GM18499 (cell line): ENCODE measurements around the gene ADD1.

Experiments
- ATAC-seq: cut with Tn5 transposase; IDR thresholded peaks from one replicate; pipeline ENCODE4 v1.9.1; 2021; ENCODE audit warnings: moderate number of reproducible peaks; ENCODE audit not compliant: insufficient read depth, unreplicated experiment

ADD1 gene, protein sequence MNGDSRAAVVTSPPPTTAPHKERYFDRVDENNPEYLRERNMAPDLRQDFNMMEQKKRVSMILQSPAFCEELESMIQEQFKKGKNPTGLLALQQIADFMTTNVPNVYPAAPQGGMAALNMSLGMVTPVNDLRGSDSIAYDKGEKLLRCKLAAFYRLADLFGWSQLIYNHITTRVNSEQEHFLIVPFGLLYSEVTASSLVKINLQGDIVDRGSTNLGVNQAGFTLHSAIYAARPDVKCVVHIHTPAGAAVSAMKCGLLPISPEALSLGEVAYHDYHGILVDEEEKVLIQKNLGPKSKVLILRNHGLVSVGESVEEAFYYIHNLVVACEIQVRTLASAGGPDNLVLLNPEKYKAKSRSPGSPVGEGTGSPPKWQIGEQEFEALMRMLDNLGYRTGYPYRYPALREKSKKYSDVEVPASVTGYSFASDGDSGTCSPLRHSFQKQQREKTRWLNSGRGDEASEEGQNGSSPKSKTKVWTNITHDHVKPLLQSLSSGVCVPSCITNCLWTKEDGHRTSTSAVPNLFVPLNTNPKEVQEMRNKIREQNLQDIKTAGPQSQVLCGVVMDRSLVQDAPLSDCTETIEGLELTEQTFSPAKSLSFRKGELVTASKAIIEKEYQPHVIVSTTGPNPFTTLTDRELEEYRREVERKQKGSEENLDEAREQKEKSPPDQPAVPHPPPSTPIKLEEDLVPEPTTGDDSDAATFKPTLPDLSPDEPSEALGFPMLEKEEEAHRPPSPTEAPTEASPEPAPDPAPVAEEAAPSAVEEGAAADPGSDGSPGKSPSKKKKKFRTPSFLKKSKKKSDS

DNA sequence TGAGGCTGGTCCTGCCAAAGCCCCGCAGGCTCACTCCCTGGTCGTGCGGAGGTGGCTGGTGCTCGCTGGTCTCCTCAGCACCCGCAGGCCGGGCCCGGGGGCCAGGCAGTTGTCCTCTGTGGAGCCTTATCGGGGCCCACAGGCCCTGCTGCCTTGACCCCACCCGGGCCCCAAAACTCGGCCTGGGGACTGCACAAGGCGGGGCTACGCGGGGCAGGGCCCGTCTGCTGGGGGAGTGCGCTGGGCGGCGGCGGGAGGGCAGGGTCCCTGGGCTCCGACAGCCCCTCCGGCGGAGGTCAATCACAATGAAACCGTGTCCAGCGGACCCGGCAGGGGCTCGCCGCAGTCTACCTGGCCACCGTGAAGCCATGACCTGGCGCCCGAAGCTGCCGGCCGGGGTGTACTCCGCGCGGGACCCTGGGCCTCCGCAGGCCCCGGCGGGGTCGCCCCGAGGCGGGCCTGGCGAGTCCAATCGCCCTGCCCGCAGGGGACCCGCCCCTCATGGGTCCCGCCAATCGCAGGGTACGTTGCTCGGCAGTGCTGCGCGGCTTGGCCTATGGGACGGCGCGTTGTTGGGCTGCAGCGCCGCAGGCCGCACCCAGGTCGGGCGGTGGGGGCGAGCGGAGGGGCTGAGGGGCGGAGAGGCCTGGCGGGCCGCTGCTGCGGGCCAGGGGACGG is at the start of gene ADD1:
Gene ADD1 (plus strand): TSS at position 582 of the 678 bp plus-strand sequence. CDS start 32,072 bp downstream, outside the sequence.
- ATAC-seq: peak; percentile 43

DNA sequence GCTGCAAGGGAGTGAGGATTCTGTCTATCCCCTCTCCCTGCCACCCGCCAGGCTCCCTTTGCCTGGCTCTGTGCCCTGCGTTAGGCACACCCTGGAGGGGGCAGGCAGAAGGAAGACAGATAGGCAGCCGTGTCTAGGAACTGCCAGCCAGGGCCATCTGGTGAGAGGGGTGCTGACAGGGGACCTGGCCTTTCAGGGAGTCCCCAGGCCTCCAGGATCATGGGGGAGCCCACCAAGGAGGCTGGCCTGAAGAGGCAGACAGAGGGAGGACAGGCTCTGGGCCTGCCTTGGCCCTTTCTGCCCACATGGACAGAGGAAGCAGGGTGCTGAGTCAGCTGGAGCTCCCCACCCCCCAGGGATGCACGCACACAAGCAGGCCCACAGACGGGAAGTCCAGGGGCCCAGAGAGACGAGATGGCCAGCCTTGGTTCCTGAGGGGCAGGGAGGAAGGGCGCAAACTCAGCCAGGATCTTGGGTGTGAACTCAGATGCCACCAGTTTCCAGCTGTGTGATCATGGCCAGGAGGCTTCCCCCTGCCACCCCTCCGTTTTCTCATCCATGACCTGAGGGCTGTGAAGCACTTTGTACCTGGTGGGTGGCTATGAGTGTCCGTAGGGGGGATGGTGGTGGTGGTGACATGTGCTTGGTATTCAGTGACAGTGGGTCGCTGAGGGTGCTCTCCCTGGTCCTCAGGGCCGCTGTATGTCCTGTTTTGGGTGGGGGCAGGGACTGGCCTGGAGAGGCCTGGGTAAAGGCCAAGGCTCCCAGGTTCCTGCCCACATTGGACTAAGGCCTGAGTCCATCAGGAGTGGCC is 49.0 kb upstream of the ADD1 start:
- ATAC-seq: no peak

DNA sequence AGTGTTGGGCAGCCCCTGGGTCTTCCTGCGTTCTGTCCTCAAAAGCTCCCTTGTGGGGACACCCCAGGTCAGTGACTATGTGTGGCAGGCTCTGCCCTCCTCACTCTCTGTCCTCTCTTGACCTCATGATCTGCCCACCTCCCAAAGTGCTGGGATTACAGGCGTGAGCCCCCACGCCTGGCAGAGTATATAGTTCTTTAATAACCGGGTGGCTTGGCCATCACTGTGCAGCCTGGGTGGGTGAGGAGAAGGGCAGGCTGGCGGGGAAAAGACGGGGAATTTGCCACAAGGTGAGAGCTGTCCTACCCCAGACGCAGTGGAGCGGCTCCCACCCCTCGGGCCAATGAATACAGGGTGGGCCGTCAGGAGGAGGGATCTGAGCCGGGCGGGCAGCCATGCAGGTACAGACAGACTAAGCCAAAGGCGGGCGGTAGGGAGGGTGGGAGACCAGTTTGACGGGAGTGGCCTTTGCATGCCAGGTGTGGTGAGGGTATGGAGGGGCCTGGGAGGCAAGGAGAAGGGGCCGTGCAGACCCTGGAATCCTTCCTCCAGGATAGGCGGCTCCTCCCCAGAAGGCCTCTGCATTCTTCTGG is 48.2 kb upstream of the ADD1 start:
- no peak for ATAC-seq

DNA sequence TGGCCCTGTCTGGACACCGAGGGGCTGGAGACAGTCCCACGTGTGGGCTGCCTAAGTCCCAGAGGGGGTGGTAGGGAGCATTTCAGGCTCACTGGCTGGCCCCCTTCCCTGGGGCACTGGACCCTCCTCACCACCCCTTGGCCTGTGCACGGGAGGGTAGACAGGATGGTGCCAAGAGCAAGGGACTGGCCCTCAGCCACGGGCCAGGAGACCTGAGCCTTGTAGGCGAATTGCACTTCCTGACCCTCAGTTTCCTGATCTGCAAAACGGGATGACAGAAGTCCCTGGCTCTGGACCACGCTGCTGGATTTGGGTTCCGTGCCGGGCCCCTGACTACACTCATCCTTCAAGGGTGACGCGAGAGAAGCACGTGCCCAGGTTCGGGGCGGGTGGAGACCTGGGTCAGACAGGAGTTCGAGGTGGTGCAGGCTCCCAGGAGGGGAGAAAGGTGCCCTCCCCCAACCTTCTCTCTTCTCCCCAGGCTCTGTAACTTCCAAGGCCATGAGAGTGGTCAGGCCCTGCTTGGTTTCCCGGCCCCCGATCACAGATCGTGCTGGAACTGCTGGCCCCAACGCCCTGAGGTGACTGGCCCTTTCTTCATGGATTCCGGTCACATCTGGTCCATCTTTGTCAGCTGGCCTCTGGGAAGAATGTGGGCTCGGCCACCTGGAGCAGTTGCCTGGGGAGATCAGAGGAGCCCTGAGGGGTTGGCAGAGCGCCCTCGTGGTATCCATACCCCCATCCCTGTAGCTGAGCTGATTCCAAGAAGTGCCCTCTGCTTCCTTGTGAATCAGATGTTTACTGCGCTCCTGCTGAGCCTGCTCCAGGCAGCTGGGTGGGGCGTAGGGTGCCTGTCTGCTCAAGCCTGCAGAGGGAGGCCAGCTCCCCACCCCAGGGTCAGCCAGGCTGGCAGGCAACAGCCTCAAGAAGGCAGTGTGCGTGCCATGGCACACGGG is 47.5 kb upstream of the ADD1 start:
- no peak for ATAC-seq

DNA sequence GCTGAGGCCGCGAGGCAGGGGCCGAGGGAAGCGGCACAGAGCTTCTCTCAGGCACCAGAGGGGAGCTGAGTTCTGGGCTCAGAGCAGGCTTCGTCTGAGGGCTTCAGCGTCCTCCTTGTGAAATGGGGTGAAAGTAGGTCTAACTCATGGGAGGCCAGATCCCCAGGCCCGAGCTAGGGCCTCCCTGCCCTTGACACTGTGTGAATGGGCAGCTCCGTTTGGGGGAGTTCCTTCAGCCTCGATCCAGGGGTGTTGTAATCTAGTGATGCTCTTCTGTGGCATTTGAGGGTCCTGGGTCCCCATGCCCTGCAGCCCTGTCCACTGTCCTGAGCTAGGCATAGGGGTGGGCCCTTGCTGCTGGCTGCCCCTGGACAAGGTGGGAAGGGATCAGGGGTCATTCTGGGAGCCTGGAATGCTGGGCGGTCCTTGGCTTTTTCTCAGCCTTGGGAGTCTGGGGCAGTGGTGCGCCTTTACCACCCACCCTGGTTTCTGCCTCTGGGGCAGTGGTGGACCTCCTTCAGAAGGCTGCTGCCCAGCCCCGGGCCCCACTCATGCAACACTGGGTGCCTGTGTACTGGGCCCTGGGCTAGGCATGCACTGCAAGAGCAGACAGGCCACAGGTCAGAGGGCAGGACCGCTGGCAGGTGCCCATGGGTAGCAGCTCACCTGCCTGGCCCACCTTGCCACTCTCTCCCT is 46.6 kb upstream of the ADD1 start:
- no peak for ATAC-seq

DNA sequence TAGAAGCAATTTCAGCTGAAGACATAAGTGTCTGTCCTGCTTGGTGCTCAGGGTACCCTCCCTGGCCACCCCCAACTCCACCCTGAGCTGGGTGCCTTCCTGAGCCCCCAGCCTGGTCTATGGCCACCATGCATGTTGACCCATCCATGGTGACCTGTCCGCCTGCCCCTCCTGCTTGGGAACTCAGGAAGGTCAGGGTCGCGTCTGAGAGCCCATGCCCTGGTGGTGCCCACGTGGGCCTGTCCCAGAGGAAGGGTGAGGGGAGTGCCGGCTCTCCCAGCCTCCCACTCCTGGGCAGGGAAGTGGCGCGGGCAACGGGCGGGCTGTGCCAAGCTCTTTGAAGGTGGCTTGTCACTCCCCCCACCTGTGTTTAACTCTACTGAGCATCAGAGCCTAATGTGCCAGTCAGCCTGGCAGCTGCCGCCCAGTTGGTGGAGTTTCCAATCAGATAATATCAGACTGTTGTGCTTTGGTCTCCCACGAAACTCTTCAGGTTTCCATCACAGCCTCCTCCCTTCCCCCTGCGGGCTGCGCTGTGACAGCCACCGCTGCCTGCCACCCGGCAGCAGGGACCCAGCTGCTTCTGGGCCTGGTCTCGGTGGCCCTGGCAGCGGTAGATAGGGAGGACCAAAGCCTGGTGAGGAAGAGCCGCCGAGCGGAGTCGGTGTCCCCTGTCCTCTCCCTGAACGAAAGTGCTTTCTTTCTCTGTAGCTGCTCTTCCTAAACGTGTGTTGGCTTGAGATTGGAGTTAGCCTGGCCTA is 45.9 kb upstream of the ADD1 start:
- no peak for ATAC-seq

DNA sequence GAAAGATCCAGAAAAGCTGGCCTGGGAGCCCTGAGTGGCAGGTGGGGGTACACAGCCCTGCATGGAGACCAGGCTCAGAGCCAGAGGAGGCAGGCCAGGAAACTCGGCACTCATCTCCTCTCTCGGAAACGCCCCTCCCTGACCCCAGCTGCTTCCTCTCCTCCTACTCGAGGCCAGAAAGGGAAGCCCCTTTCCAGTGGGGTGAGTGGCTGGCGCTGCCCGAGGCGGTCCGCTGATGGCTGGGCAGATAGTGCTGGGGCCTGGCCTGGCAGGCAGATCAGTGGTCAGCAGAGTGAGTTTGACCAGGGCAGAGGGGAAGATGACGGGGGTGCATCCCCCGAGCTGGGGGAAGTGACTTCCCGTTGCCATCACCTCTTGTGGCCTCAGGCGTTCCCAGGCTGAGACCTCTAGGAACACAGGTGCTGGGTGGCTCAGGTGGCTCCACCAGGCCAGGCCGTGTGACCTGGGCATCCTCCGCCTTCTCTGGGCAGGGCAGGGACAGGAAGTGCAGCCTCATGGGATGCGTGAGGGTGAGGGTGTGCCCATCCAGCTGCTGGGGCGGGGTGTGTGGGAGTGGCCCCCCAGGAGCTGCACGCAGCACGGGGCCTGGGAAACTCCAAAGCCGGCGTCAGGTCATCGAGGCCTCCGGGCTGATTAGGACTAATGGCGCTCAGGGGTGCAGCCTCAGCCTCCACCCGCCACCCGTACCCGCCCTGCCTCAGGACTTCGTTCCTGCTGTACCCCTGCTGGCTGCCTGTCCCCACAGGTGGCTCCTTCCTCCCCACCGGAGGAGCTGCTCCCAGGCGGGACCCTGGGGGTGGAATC is 45.0 kb upstream of the ADD1 start:
- no peak for ATAC-seq

DNA sequence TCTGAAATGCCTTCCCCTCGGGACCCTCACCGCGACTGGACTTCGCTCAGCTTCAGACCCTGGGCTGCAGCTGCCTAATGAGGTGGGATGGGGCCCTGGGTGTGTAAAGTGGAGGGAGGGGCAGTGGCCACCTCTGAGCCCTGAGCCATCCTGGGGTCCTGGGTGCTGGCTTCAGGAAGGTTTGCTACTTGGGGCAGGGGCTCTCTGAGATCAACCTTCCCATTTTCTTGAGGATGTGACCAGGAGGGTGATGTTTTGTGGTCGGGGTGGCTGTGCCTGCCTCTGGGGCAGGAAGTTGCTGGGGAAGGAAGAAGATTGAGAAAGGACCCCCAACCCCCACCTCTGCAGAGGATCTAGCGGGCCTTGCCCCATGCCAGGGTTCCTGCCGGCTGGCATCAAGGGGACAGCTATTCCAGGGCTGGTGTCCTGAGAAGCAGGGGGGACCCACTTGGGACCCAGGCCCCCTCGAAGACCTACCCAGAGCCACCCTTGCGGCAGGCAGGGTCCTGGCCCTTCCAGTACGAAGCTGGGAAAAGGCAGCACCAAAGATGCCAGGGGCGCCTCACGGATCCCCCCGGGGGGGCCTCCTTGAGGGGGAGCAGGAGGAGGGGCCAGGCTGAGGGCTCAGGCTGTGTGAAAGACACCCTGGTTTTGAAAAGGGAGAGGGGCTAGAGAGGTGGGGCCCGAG is 44.3 kb upstream of the ADD1 start:
- no peak for ATAC-seq

DNA sequence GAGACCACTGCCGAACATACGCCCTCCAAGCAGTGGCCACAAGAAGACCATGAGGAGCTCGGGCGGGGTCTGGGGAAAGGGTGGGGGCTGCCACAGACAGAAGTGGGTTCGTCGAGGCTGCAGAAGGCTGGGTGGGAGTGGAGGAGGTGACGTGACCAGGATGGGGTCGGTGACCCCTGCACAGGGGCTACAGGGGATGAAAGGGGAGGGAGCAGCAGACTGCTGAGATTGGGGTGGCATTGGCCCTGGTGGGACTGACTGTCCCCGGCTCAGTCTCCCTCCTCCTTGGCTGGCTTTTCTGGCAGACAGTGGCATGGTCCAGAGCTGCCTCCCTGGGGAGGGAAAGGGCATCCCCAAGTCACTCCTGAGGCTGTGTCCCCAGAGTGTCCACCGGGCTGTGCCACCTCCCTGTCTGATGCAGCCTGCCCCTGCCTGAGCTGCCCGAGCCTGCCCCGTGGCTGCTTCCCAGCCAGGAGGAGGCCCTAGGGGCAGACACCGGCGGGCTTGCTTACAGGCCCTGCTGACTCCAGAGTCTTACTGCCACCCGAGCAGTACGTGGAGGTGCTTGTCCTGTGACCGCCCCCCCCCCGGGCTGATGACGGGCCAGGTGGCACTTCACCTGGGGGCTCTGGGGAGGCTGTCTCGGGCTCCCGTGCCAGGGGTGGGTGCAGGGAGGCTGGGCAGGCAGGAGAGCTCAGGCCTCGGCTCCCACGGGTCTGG is 43.5 kb upstream of the ADD1 start:
- no peak for ATAC-seq

DNA sequence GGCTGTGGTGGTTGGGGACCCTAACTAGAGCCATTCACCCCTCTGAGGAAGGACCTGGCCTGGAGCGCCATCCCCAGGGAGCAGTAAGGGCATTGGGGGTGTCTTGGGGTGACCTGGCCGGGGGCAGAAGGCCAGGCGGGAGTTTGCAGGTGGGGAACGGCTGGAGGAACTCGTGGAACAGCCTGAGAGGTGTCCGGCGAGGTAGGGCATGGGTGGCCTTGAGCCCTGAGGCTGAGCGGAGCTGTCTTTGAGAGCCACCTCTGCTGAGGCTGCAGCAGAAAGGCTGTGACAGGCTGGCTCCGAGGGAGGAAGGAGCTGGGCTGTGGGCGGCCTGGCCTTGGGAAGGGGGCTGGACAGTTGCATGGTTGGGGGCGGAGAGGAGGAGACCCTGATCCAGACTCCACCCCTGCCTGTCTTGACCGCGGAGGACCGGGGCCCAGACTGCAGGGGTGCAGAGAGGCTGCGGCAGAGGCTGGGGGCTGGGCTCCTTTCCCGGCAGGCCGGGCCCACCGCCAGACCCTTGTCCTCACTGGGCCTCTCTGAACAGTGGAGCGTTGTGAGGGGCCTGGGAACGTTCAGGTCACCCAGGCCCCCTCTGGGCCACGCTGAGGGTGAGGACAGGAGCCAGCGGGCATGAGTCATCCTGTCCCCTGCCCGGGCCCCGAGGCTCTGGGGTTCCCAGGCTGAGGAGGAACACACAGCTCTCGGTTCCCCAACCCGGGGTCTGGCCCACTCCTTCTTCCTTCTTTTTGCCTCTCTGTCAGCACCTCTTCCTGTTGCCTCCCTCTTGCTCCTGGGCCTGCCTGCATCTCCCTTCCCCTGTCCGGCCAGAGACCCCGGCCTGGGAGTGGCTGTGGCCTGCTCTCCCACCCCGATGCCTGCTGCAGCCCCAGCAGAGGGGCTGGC is 42.7 kb upstream of the ADD1 start:
- ATAC-seq: no peak

DNA sequence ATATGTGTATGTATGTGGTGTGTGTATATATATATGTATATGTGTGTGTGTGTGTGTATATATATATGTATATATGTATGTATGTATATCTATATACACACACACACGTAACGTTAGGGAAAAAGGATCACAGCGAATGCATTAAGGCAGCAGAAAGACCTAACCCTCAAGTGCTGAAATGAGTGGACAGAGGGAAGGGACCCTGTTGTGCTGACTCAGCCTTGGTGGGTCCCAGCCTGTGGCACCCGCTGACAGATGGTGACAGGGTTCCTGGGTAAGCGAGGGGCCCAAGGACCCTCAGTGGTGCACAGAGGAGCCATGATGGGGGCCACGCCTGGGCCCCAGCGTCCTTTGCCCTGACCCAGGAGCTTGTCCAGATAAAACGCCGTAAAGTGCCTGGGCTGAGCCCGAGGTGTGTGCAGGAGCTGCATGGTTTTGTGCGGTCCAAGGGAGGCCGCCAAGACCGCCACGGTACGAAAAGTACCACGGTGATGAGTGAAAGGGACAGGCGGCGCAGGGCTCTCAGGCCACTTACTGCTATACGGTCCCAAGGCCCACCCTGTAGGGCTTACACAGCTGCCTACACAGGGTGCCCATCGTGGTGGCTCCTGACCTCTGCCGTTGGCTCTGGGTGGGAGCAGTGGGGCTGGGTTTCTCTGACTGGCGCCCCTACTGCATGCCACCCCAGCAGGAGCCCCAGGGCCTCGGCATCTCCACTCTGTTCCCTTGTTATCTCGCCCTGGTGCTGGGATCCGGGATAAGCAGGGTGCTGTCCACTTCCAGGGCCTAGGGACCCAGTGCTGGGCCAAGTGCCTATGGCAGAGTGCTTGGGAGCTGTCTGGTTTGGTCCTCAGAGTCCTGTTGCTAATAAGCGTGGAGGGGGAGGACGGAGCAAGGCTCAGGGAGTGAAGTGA is 40.8 kb upstream of the ADD1 start:
- no peak for ATAC-seq

DNA sequence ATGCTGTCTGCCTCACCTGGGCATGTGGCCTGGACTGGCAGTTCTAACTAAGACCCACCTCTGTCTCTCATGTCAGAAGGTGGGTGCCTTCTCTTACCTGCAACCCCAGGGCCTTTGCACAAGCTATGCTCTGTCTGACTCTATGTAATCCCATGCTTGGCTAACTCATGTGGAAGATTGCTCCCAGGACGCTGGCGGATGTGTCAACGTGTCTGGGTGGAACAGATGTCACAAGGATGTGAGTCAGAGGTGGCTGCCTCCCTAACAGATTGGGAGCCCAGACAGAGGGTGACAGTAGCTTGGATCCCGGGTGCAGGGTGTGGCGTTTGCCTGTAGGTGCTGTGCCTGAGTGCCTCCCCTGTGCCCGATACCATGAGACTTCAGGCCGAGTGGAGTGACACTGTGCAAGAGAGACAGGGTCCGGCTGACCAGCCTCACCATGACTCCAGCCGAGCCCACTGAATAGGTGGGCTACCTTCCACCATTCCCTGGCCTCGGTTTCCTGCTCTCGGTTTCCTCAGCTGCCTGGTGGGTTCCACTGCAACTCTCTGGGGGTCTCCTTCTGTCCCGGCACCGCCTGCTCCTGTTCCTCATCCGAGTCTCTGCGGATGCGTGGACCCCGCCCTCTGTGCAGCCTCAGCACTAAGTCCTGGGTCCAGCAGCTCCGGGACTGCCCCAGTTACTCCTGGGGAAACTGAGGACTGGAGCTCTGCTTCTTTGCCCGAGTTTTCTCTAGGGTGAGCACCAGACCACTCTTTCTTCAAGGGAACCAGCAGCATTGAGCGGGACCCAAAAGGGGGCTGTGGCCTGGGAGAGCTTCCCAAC is 39.8 kb upstream of the ADD1 start:
- no peak for ATAC-seq
